ENCODE results near the gene COMMD6.

COMMD6 gene

GRCh38 chr13:75521956-75522355 lies 15.7 kb downstream of the COMMD6 start:
- DNase-seq (ENCODE audit: low read depth) = no peak

- no peak for DNase-seq (ENCODE audit: low read depth)
Measured at GRCh38 chr13:75518439-75519088, 19.1 kb downstream of the COMMD6 start.

- DNase-seq (ENCODE audit: low read depth) = no peak
Measured at GRCh38 chr13:75514080-75514995, 23.3 kb downstream of the COMMD6 start.

- DNase-seq (ENCODE audit: low read depth) = no peak
Measured at GRCh38 chr13:75513271-75513670, 24.4 kb downstream of the COMMD6 start.

GRCh38 chr13:75512253-75512652 lies 25.4 kb downstream of the COMMD6 start:
- DNase-seq (ENCODE audit: low read depth) = no peak

- DNase-seq (ENCODE audit: low read depth) = no peak
Measured at GRCh38 chr13:75511051-75511625, 26.5 kb downstream of the COMMD6 start.

GRCh38 chr13:75508002-75508548 lies 29.6 kb downstream of the COMMD6 start:
- no peak for DNase-seq (ENCODE audit: low read depth)

GRCh38 chr13:75507027-75508001 lies 30.3 kb downstream of the COMMD6 start:
- DNase-seq (ENCODE audit: low read depth) = no peak

- no peak for DNase-seq (ENCODE audit: low read depth)
Measured at GRCh38 chr13:75506018-75506417, 31.6 kb downstream of the COMMD6 start.

- DNase-seq (ENCODE audit: low read depth) = no peak
Measured at GRCh38 chr13:75505327-75505726, 32.3 kb downstream of the COMMD6 start.

GRCh38 chr13:75495938-75496337 lies 41.7 kb downstream of the COMMD6 start:
- DNase-seq (ENCODE audit: low read depth) = no peak

- no peak for DNase-seq (ENCODE audit: low read depth)
Measured at GRCh38 chr13:75494491-75494890, 43.1 kb downstream of the COMMD6 start.

GRCh38 chr13:75493156-75493555 lies 44.5 kb downstream of the COMMD6 start:
- no peak for DNase-seq (ENCODE audit: low read depth)

- no peak for DNase-seq (ENCODE audit: low read depth)
Measured at GRCh38 chr13:75492389-75492788, 45.3 kb downstream of the COMMD6 start.

- no peak for DNase-seq (ENCODE audit: low read depth)
Measured at GRCh38 chr13:75491376-75491775, 46.3 kb downstream of the COMMD6 start.

- DNase-seq (ENCODE audit: low read depth) = no peak
Measured at GRCh38 chr13:75489502-75490263, 48.0 kb downstream of the COMMD6 start.

GRCh38 chr13:75486146-75487062 lies 51.2 kb downstream of the COMMD6 start:
- no peak for DNase-seq (ENCODE audit: low read depth)

- DNase-seq (ENCODE audit: low read depth) = no peak
Measured at GRCh38 chr13:75485286-75486062, 52.2 kb downstream of the COMMD6 start.

- DNase-seq (ENCODE audit: low read depth) = no peak
Measured at GRCh38 chr13:75482820-75483079, 54.9 kb downstream of the COMMD6 start.

Measured in stimulated activated CD8-positive, alpha-beta memory T cell treated with anti-CD3 and anti-CD28 coated beads, Interleukin-15, amount 100 ng/mL, for 1 hour (primary cell).